IPS-NIHi11 (cell line): ENCODE results near the gene FOXO1.

Source experiments
- DNase-seq: peaks from one replicate; pipeline ENCODE4 v3.0.0; 2012; ENCODE audit warnings: mixed read lengths, low spot score

Gene FOXO1

DNA sequence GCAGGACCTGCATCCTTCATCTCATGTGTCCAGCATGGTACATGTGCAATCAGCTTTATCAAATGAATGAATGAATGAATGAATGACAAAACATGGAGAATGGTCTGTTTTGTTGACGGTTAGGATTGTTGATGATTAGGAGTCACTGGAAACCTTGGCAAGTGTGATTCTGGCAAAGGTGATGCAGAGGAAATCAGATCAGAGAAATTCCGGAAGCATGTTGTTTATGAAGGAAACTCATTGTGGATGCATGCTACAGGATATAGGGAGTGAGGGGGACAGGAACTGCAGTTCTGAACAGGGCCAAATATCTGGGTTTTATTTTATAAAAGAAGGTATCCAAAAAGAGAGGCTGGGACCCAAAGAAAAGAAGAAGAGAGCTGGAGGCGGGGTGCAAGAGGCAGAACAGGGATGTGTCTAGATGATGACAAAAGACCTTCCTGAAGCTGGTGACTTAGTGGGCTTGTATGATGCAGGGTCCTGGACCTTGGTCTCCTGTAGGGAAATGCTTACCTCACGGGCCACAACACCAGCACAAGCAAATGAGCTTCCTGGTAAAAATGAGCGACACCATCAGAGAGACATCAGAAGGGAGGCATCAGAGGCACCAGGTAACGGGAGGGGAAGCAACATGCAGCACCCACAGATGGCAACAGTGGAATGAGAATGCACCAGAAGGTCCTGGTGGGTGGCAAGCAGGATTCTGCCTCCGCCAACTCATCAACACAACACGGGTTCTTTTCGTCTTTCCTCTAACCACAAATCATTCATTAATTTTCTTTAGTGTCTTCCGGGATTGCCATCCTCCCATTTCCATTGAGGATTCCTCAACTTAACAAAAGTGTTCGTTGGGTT is 159.6 kb downstream of the FOXO1 start:
- DNase-seq = no peak
